ENCODE data around the gene CFAP45. TPM values are rescaled to one million over a fixed set of nuclear protein-coding genes. Genes with fewer than 3 reads are reported as not detected.

Gene CFAP45
- total and polyA plus RNA-seq, 2 experiments from 2014 or later = 0.36 TPM; not detected in 1

- Mint-ChIP-seq H3K27me3 (ENCODE audit: insufficient read depth, low read depth, poor library complexity) (peaks cover 11% of the 10 kb centered on the region), H3K4me3 (no peak overlapping the region), H3K27ac (no peak overlapping the region), H3K9me3 (no peaks in the 10 kb centered on the region; the same call in 1 of the 3 replicates), H3K36me3 (ENCODE audit: low read depth) (peaks cover 56% of the 10 kb centered on the region), H3K4me1 (peaks cover 14% of the 10 kb centered on the region)
- H3K4me3 ChIP-seq = no peak overlapping the region
- H3K27me3 ChIP-seq (ENCODE audit: insufficient read depth) = no peaks in the 10 kb centered on the region
- no peak overlapping the region for H3K4me2 ChIP-seq
- peaks cover 3% of the 10 kb centered on the region; the same call in 1 of the 2 replicates for H3K4me1 ChIP-seq (ENCODE audit: insufficient read depth)
- no peak for TF ChIP-seq EZH2 (IDR thresholded peaks at IDR 0.05; ENCODE audit: low read depth, unreplicated experiment)
- TF ChIP-seq ZNF331 (CRISPR knock-in tag; IDR thresholded peaks at IDR 0.05; ENCODE audit: low read depth) = no peak
- TF ChIP-seq REST (IDR thresholded peaks at IDR 0.05; ENCODE audit: unreplicated experiment) = no peak
- no peak for TF ChIP-seq POLR2AphosphoS5 (IDR thresholded peaks at IDR 0.05; ENCODE audit: low read depth)
- TF ChIP-seq ETS1 (IDR thresholded peaks at IDR 0.05) = no peak
- no peak for TF ChIP-seq EZH2phosphoT487 (IDR thresholded peaks at IDR 0.05; ENCODE audit: unreplicated experiment)
- no peak for TF ChIP-seq ZNF114 (CRISPR knock-in tag; IDR thresholded peaks at IDR 0.05)
- TF ChIP-seq STAT1 (IDR thresholded peaks at IDR 0.05; ENCODE audit: unreplicated experiment) = no peak
- no peak for TF ChIP-seq CREB1 (CRISPR knock-in tag; IDR thresholded peaks at IDR 0.05; ENCODE audit: low read depth)
- TF ChIP-seq JUNB (IDR thresholded peaks at IDR 0.05; ENCODE audit: unreplicated experiment) = no peak
- TF ChIP-seq CTCF (conservative IDR thresholded peaks at IDR 0.05; ENCODE audit: low read depth in 2 of 2) = no peak
- TF ChIP-seq ZNF462 (CRISPR knock-in tag; IDR thresholded peaks at IDR 0.05) = no peak
- TF ChIP-seq NANOG (IDR thresholded peaks at IDR 0.05; ENCODE audit: borderline replicate concordance) = no peak
- no peaks in the 10 kb centered on the region; the same call in 1 of the 2 replicates for H4K20me1 ChIP-seq (replicated peaks; ENCODE audit: insufficient read depth)
- ATAC-seq (no peak), DNase-seq (ENCODE audit: low spot score) (no peak)
- no peak overlapping the region for H3K27ac ChIP-seq (ENCODE audit: low read depth)
- H3K79me2 ChIP-seq (replicated peaks; ENCODE audit: insufficient read depth) = no peaks in the 10 kb centered on the region
- no peaks in the 10 kb centered on the region; the same call in 1 of the 2 replicates for H3F3A ChIP-seq (replicated peaks; ENCODE audit: low read depth)
- no peak overlapping the region for H2AFZ ChIP-seq
- no peaks in the 10 kb centered on the region for H3K9me2 ChIP-seq (ENCODE audit: insufficient read depth)
- 0 out of 2 replicates have a peak, but pooled peaks cover 12% of the 10 kb centered on the region for H3K36me3 ChIP-seq (ENCODE audit: insufficient read depth)
Observed at GRCh38 chr1:159931795-159932173, 31.8 kb upstream of the CFAP45 start.

All from GM23338 (cell line).